ENCODE measurements around the gene KIAA1958. TPM values are rescaled to one million over a fixed set of nuclear protein-coding genes. Genes with fewer than 3 reads are reported as not detected.
"Not testable (repeated sequence)": the region's sequence is repeated elsewhere in the genome, so short reads cannot be mapped to it uniquely, and the experiment has no call there.

KIAA1958 gene
- total RNA-seq, 1 donor from 2014 or later = 12.0 TPM

GRCh38 chr9:112506571-112506970 is 19.9 kb downstream of the KIAA1958 start:
- intact Hi-C loops (cut with DNase I) = no loop called here
- Histone ChIP-seq H3K9me3 (no peaks in the 10 kb centered on the region), H3K4me1 (peaks cover 25% of the 10 kb centered on the region), H3K27ac (no peak overlapping the region), H3K27me3 (no peaks in the 10 kb centered on the region), H3K36me3 (no peaks in the 10 kb centered on the region), H3K4me3 (no peak overlapping the region)
- TF ChIP-seq, protein P1, sequence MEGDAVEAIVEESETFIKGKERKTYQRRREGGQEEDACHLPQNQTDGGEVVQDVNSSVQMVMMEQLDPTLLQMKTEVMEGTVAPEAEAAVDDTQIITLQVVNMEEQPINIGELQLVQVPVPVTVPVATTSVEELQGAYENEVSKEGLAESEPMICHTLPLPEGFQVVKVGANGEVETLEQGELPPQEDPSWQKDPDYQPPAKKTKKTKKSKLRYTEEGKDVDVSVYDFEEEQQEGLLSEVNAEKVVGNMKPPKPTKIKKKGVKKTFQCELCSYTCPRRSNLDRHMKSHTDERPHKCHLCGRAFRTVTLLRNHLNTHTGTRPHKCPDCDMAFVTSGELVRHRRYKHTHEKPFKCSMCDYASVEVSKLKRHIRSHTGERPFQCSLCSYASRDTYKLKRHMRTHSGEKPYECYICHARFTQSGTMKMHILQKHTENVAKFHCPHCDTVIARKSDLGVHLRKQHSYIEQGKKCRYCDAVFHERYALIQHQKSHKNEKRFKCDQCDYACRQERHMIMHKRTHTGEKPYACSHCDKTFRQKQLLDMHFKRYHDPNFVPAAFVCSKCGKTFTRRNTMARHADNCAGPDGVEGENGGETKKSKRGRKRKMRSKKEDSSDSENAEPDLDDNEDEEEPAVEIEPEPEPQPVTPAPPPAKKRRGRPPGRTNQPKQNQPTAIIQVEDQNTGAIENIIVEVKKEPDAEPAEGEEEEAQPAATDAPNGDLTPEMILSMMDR (IDR thresholded peaks at IDR 0.05) = no peak
- no peak for TF ChIP-seq POLR2AphosphoS5 (IDR thresholded peaks at IDR 0.05; ENCODE audit: insufficient read depth in 1 of 2, low read depth in 1 of 2)
- TF ChIP-seq POLR2A (IDR thresholded peaks at IDR 0.05) = no peak
- DNase-seq (ENCODE audit: extremely low spot score in 2 of 2) = no peak

DNA sequence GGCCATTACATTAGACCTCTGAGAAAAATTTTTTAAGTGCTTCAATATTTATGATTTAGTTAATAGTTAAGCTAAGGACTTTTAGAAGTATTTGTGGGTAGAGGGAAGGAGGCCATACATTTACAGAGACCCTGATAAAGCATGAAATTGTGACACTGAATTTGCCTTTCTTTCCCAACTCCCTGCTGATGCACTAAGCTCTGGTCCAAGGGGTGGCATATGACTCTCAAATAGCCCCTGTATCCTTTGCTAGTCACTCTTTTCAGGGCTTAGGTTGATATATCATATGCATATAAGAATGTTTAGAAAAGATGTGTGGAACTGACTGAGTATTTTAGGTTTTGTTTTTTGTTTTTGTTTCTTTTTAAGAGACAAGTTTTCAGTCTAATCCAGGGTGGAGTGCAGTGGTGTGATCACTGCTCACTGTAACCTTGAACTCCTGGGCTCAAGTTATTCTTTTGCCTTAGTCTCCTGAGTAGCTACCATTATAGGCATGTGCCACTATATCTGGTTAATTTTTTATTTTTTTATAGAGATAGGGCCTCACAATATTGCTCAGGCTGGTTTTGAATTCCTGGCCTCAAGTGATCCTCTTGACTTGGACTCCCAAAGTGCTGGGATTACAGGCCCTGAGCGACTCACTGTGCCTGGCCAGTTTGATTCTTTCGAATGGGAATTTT is 20.5 kb downstream of the KIAA1958 start:
- TF ChIP-seq, protein P1 (IDR thresholded peaks at IDR 0.05) = no peak
- TF ChIP-seq POLR2A (IDR thresholded peaks at IDR 0.05) (no peak), POLR2AphosphoS5 (IDR thresholded peaks at IDR 0.05; ENCODE audit: insufficient read depth in 1 of 2, low read depth in 1 of 2) (no peak)

GRCh38 chr9:112508377-112508776 is 21.8 kb downstream of the KIAA1958 start:
- no peaks in the 10 kb centered on the region for H3K9me3 ChIP-seq
- H3K36me3 ChIP-seq = no peaks in the 10 kb centered on the region
- intact Hi-C loops (cut with DNase I) = no loop called here
- no peak for DNase-seq (ENCODE audit: extremely low spot score in 2 of 2)
- TF ChIP-seq POLR2A (IDR thresholded peaks at IDR 0.05) (no peak), POLR2AphosphoS5 (IDR thresholded peaks at IDR 0.05; ENCODE audit: insufficient read depth in 1 of 2, low read depth in 1 of 2) (no peak)
- TF ChIP-seq, protein P1 (IDR thresholded peaks at IDR 0.05) = no peak
- no peak overlapping the region for H3K27ac ChIP-seq
- H3K27me3 ChIP-seq = no peaks in the 10 kb centered on the region
- no peak overlapping the region for H3K4me3 ChIP-seq
- peaks cover 14% of the 10 kb centered on the region for H3K4me1 ChIP-seq

More for the DNA sequence above, 20.5 kb downstream of the KIAA1958 start:
- DNase-seq (ENCODE audit: extremely low spot score in 2 of 2) = no peak
- Histone ChIP-seq H3K27ac (no peak overlapping the region), H3K27me3 (no peaks in the 10 kb centered on the region), H3K36me3 (no peaks in the 10 kb centered on the region), H3K4me1 (peaks cover 25% of the 10 kb centered on the region), H3K4me3 (no peak overlapping the region), H3K9me3 (no peaks in the 10 kb centered on the region)
- intact Hi-C loops (cut with DNase I) = no loop called here

DNA sequence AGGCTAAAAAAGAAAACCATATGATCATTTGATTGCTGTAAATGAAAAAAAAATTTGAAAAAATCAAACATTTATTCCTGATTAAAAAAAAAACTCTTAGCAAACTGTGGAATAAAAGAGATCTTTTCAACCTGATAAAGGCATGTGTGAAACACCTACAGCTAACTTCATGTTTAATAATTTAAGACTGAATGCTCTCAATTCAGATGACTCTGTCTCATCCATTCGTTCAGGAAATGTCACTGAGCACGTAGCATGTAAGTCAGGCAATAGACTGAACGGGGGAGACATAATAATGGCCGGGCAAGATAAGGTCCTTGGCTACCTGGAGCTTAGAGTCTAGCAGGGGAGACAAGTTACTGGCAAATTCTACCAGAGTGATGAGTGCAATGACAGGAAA is 25.8 kb downstream of the KIAA1958 start:
- H3K27me3 ChIP-seq; H3K9me3 ChIP-seq; H3K4me3 ChIP-seq; H3K27ac ChIP-seq; DNase-seq (ENCODE audit: extremely low spot score in 2 of 2); intact Hi-C loops (cut with DNase I); H3K36me3 ChIP-seq: not testable (repeated sequence)
- peaks cover 12% of the 10 kb centered on the region for H3K4me1 ChIP-seq

- H3K4me3 ChIP-seq = no peak overlapping the region
- intact Hi-C loops (cut with DNase I) = no loop called here
- H3K4me1 ChIP-seq = no peaks in the 10 kb centered on the region
- DNase-seq (ENCODE audit: extremely low spot score in 2 of 2) = no peak
- H3K27ac ChIP-seq = no peak overlapping the region
- H3K9me3 ChIP-seq = no peaks in the 10 kb centered on the region
- TF ChIP-seq, protein P1 (IDR thresholded peaks at IDR 0.05) = no peak
- TF ChIP-seq POLR2A (IDR thresholded peaks at IDR 0.05) (no peak), POLR2AphosphoS5 (IDR thresholded peaks at IDR 0.05; ENCODE audit: insufficient read depth in 1 of 2, low read depth in 1 of 2) (no peak)
- no peaks in the 10 kb centered on the region for H3K36me3 ChIP-seq
- H3K27me3 ChIP-seq = no peaks in the 10 kb centered on the region
Observed at GRCh38 chr9:112516769-112517168, 30.1 kb downstream of the KIAA1958 start.
